Neural progenitor cell (in vitro differentiated cells): ENCODE results near the gene TRIO.

Experiments used
- CTCF ChIP-seq: fragments of 200-600 bp; sonication (generic); IDR thresholded peaks from 2 replicates; pipeline ENCODE4 v1.5.1; 2017; ENCODE audit warnings: antibody characterized with exemption, mild to moderate bottlenecking
- EZH2 ChIP-seq: fragments of 200-600 bp; sonication (generic); IDR thresholded peaks from 2 replicates; pipeline ENCODE4 v1.6.1; 2017; ENCODE audit warnings: antibody characterized with exemption, mild to moderate bottlenecking, moderate library complexity

GRCh38 chr5:14120176-14120575 is 23.0 kb upstream of the TRIO start:
- TF ChIP-seq CTCF: no peak
- TF ChIP-seq EZH2: no peak
